ENCODE results near the gene ZGRF1.

The ZGRF1 gene

GRCh38 chr4:112655270-112655669 lies 18.6 kb upstream of the ZGRF1 start:
- Histone ChIP-seq H3K27ac (ENCODE audit: low read depth, low read length, severe bottlenecking) (no peak overlapping the region), H3K36me3 (ENCODE audit: control insufficient read depth, insufficient read depth, low read length) (peaks cover 37% of the 10 kb centered on the region), H3K4me1 (ENCODE audit: control insufficient read depth, insufficient read depth, low read length, poor library complexity, severe bottlenecking) (peaks cover 20% of the 10 kb centered on the region), H3K4me3 (ENCODE audit: extremely low read depth, insufficient read depth, low read length, poor library complexity, severe bottlenecking) (no peak overlapping the region), H3K9me3 (ENCODE audit: control insufficient read depth, low read length) (no peaks in the 10 kb centered on the region)
- WGBS, 2 experiments (ENCODE audit: insufficient coverage in 2 of 2), result 28 to 34% methylated on average over 5 of the region's 5 CpGs

GRCh38 chr4:112652216-112652615 lies 15.5 kb upstream of the ZGRF1 start:
- WGBS, 2 experiments (ENCODE audit: insufficient coverage in 2 of 2), result no CpG with 5 or more reads among the region's 1 CpG
- Histone ChIP-seq H3K27ac (ENCODE audit: low read depth, low read length, severe bottlenecking) (no peak overlapping the region), H3K4me3 (ENCODE audit: extremely low read depth, insufficient read depth, low read length, poor library complexity, severe bottlenecking) (no peak overlapping the region), H3K9me3 (ENCODE audit: control insufficient read depth, low read length) (no peaks in the 10 kb centered on the region), H3K36me3 (ENCODE audit: control insufficient read depth, insufficient read depth, low read length) (peaks cover 35% of the 10 kb centered on the region), H3K4me1 (ENCODE audit: control insufficient read depth, insufficient read depth, low read length, poor library complexity, severe bottlenecking) (peaks cover 26% of the 10 kb centered on the region)

GRCh38 chr4:112651641-112652040 lies 14.9 kb upstream of the ZGRF1 start:
- Histone ChIP-seq H3K4me1 (ENCODE audit: control insufficient read depth, insufficient read depth, low read length, poor library complexity, severe bottlenecking) (peaks cover 26% of the 10 kb centered on the region), H3K36me3 (ENCODE audit: control insufficient read depth, insufficient read depth, low read length) (peaks cover 37% of the 10 kb centered on the region), H3K9me3 (ENCODE audit: control insufficient read depth, low read length) (no peaks in the 10 kb centered on the region), H3K4me3 (ENCODE audit: extremely low read depth, insufficient read depth, low read length, poor library complexity, severe bottlenecking) (no peak overlapping the region), H3K27ac (ENCODE audit: low read depth, low read length, severe bottlenecking) (peak overlapping the region; percentile 6)

GRCh38 chr4:112650332-112650731 lies 13.6 kb upstream of the ZGRF1 start:
- no peak overlapping the region for H3K4me3 ChIP-seq (ENCODE audit: extremely low read depth, insufficient read depth, low read length, poor library complexity, severe bottlenecking)
- peaks cover 34% of the 10 kb centered on the region for H3K36me3 ChIP-seq (ENCODE audit: control insufficient read depth, insufficient read depth, low read length)
- H3K9me3 ChIP-seq (ENCODE audit: control insufficient read depth, low read length), result no peaks in the 10 kb centered on the region
- H3K4me1 ChIP-seq (ENCODE audit: control insufficient read depth, insufficient read depth, low read length, poor library complexity, severe bottlenecking), result peaks cover 30% of the 10 kb centered on the region
- WGBS, 2 experiments (ENCODE audit: insufficient coverage in 2 of 2), result 38% methylated on average over 2 of the region's 4 CpGs; no CpG with 5 or more reads in 1 of the 2 experiments
- H3K27ac ChIP-seq (ENCODE audit: low read depth, low read length, severe bottlenecking), result no peak overlapping the region

GRCh38 chr4:112649055-112649408 lies 12.3 kb upstream of the ZGRF1 start:
- Histone ChIP-seq H3K36me3 (ENCODE audit: control insufficient read depth, insufficient read depth, low read length) (peaks cover 37% of the 10 kb centered on the region), H3K27ac (ENCODE audit: low read depth, low read length, severe bottlenecking) (peak overlapping the region; percentile 78), H3K9me3 (ENCODE audit: control insufficient read depth, low read length) (no peaks in the 10 kb centered on the region), H3K4me3 (ENCODE audit: extremely low read depth, insufficient read depth, low read length, poor library complexity, severe bottlenecking) (peak overlapping the region; percentile 44), H3K4me1 (ENCODE audit: control insufficient read depth, insufficient read depth, low read length, poor library complexity, severe bottlenecking) (peaks cover 30% of the 10 kb centered on the region)
- 0% methylated on average over 1 of the region's 2 CpGs; no CpG with 5 or more reads in 1 of the 2 experiments for WGBS, 2 experiments (ENCODE audit: insufficient coverage in 2 of 2)

- H3K9me3 ChIP-seq (ENCODE audit: control insufficient read depth, low read length), result no peaks in the 10 kb centered on the region
- H3K27ac ChIP-seq (ENCODE audit: low read depth, low read length, severe bottlenecking), result peak overlapping the region; percentile 78
- H3K4me1 ChIP-seq (ENCODE audit: control insufficient read depth, insufficient read depth, low read length, poor library complexity, severe bottlenecking), result peaks cover 30% of the 10 kb centered on the region
- H3K36me3 ChIP-seq (ENCODE audit: control insufficient read depth, insufficient read depth, low read length), result peaks cover 32% of the 10 kb centered on the region
- 0% methylated on average over 1 of the region's 3 CpGs for WGBS, 2 experiments (ENCODE audit: insufficient coverage in 2 of 2)
- peak overlapping the region; percentile 44 for H3K4me3 ChIP-seq (ENCODE audit: extremely low read depth, insufficient read depth, low read length, poor library complexity, severe bottlenecking)
These were observed 11.8 kb upstream of the ZGRF1 start for GRCh38 chr4:112648263-112649054.

- peak overlapping the region; percentile 44 for H3K4me3 ChIP-seq (ENCODE audit: extremely low read depth, insufficient read depth, low read length, poor library complexity, severe bottlenecking)
- peaks cover 27% of the 10 kb centered on the region for H3K36me3 ChIP-seq (ENCODE audit: control insufficient read depth, insufficient read depth, low read length)
- no peaks in the 10 kb centered on the region for H3K9me3 ChIP-seq (ENCODE audit: control insufficient read depth, low read length)
- H3K27ac ChIP-seq (ENCODE audit: low read depth, low read length, severe bottlenecking), result peak overlapping the region; percentile 78
- WGBS, 2 experiments (ENCODE audit: insufficient coverage in 2 of 2), result no CpG with 5 or more reads among the region's 3 CpGs
- peaks cover 30% of the 10 kb centered on the region for H3K4me1 ChIP-seq (ENCODE audit: control insufficient read depth, insufficient read depth, low read length, poor library complexity, severe bottlenecking)
These were observed 11.1 kb upstream of the ZGRF1 start for GRCh38 chr4:112647785-112648184.

- no peak overlapping the region for H3K27ac ChIP-seq (ENCODE audit: low read depth, low read length, severe bottlenecking)
- no peaks in the 10 kb centered on the region for H3K9me3 ChIP-seq (ENCODE audit: control insufficient read depth, low read length)
- peaks cover 22% of the 10 kb centered on the region for H3K4me1 ChIP-seq (ENCODE audit: control insufficient read depth, insufficient read depth, low read length, poor library complexity, severe bottlenecking)
- H3K36me3 ChIP-seq (ENCODE audit: control insufficient read depth, insufficient read depth, low read length), result peaks cover 35% of the 10 kb centered on the region
- 14% methylated on average over 1 of the region's 6 CpGs; no CpG with 5 or more reads in 1 of the 2 experiments for WGBS, 2 experiments (ENCODE audit: insufficient coverage in 2 of 2)
- H3K4me3 ChIP-seq (ENCODE audit: extremely low read depth, insufficient read depth, low read length, poor library complexity, severe bottlenecking), result peak overlapping the region; percentile 44
These were observed 10.2 kb upstream of the ZGRF1 start for GRCh38 chr4:112646632-112647537.

GRCh38 chr4:112645541-112646329 lies 9.0 kb upstream of the ZGRF1 start:
- no peak overlapping the region for H3K4me3 ChIP-seq (ENCODE audit: extremely low read depth, insufficient read depth, low read length, poor library complexity, severe bottlenecking)
- WGBS, 2 experiments (ENCODE audit: insufficient coverage in 2 of 2), result 0% methylated on average over 1 of the region's 8 CpGs; no CpG with 5 or more reads in 1 of the 2 experiments
- H3K9me3 ChIP-seq (ENCODE audit: control insufficient read depth, low read length), result no peaks in the 10 kb centered on the region
- peaks cover 12% of the 10 kb centered on the region for H3K4me1 ChIP-seq (ENCODE audit: control insufficient read depth, insufficient read depth, low read length, poor library complexity, severe bottlenecking)
- peaks cover 35% of the 10 kb centered on the region for H3K36me3 ChIP-seq (ENCODE audit: control insufficient read depth, insufficient read depth, low read length)
- no peak overlapping the region for H3K27ac ChIP-seq (ENCODE audit: low read depth, low read length, severe bottlenecking)

Measured in mesodermal cell (in vitro differentiated cells).